Natural killer cell (primary cell): Measurements from ENCODE around the gene METRN. TPM values are rescaled to one million over a fixed set of nuclear protein-coding genes. Genes with fewer than 3 reads are reported as not detected.

Experiments
- ATAC-seq, 3 donors: fragments of 150-1000 bp in 2 of 3; fragments of 200-7000 bp in 1 of 3; cut with Tn5 transposase; 1 replicate in 1 of 3; 2 replicates in 2 of 3; pipeline ENCODE4 v1.10.0; 2021; ENCODE audit warnings: mild to moderate bottlenecking in 2 of 3, moderate library complexity in 2 of 3
- DNase-seq, 2 donors: peaks; one replicate each; pipeline versions ENCODE4 v3.0.0 to v3.0.0-alpha.2; 2013 to 2021; ENCODE audit warnings: mixed read lengths in 1 of 2
- H3K27ac ChIP-seq: one replicate; pipeline ENCODE4 v1.5.1; 2013; ENCODE audit warnings: mild to moderate bottlenecking, low read length
- H3K27me3 ChIP-seq: one replicate; pipeline ENCODE4 v1.6.1; 2013; ENCODE audit warnings: low read length; ENCODE audit not compliant: control insufficient read depth, insufficient read depth
- H3K36me3 ChIP-seq: one replicate; pipeline ENCODE4 v1.6.1; 2013; ENCODE audit warnings: low read length; ENCODE audit not compliant: control insufficient read depth, insufficient read depth
- H3K4me1 ChIP-seq: one replicate; pipeline ENCODE4 v1.6.1; 2013; ENCODE audit warnings: low read length; ENCODE audit not compliant: control insufficient read depth, insufficient read depth
- H3K4me3 ChIP-seq: one replicate; pipeline ENCODE4 v1.5.1; 2013; ENCODE audit warnings: low read length
- H3K9me3 ChIP-seq: one replicate; pipeline ENCODE4 v1.6.1; 2013; ENCODE audit warnings: low read length; ENCODE audit not compliant: control insufficient read depth, insufficient read depth
- H3K27ac Mint-ChIP-seq, 2 donors: one replicate each; pipeline ENCODE4 v1.8.0; 2022; ENCODE audit warnings: mild to moderate bottlenecking in 2 of 2, mixed read lengths in 2 of 2, moderate library complexity in 1 of 2
- H3K27me3 Mint-ChIP-seq, 2 donors: one replicate each; pipeline ENCODE4 v1.8.0; 2022; ENCODE audit warnings: low read depth in 2 of 2, mixed read lengths in 2 of 2
- H3K36me3 Mint-ChIP-seq: one replicate; pipeline ENCODE4 v1.8.0; 2022; ENCODE audit warnings: mixed read lengths
- H3K4me1 Mint-ChIP-seq, 2 donors: one replicate each; pipeline ENCODE4 v1.8.0; 2022; ENCODE audit warnings: mixed read lengths in 2 of 2
- H3K4me3 Mint-ChIP-seq: one replicate; pipeline ENCODE4 v1.8.0; 2022; ENCODE audit warnings: mild to moderate bottlenecking, moderate library complexity, mixed read lengths
- H3K9me3 Mint-ChIP-seq, 2 donors: one replicate each; pipeline ENCODE4 v1.8.0; 2022; ENCODE audit warnings: mixed read lengths in 2 of 2
- WGBS: methylation state at CpG from one replicate; pipeline ENCODE4 v1.1.7; 2013; ENCODE audit warnings: missing lambda C conversion rate; ENCODE audit not compliant: insufficient coverage; 5-methylcytosine and 5-hydroxymethylcytosine counted together
- intact Hi-C: fragments of 100-400 bp; cut with micrococcal nuclease; formaldehyde crosslinking; loops from one replicate; pipeline ENCODE4 v1.14.2; 2022
- total RNA-seq, 4 donors: library from RNA; stranded (reverse); fragments of 120-200 nt in 1 of 4; gene quantifications; one replicate each; pipeline versions ENCODE4 v1.2.3 to v1.2.4, GENCODE V29; 2013 to 2022
- TF ChIP-seq, protein P1 (sequence below): fragments of 200-600 bp; IDR thresholded peaks from one replicate; pipeline ENCODE4 v1.8.0; 2022; ENCODE audit warnings: antibody characterized with exemption

METRN gene
- total RNA-seq, 3 donors from 2014 or later (not counting 1 experiment from before 2014, with no cell fraction given): 11.8 to 16.6 (median 14.3) TPM

DNA sequence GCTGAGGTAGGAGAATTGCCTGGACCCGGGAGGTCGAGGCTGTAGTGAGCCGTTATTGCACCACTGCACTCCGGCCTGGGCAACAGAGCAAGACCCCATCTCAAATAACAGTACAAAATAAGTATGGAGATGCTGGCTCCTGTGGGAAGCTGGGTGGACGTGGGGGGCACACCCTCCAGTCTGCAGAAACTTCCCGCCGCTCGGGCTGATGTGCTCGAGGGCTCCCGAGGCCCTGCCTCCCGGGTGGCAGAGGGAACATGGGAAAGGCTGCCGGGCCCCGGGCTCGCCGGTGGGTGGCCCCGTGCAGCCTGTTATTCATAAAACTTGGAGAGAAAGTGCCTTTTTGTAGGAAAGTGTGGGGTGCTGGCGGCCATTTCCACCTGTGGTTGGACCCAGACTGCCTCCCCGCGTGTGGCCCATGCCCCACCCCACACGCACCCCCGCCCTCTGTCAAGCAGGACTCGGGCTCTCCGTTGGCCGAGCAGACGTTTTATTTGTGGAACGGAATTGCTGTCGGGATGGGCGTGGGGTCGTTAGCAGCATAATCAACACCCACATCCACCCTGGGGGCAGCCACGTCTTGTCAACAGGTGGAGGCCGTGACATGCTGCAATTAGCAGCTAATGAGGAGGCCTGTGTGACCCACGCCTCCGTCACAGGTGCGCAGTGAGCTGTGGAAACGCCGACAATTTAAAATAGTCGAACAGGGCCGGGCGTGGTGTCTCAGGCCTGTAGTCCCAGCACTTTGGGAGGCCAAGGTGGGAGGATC is 33.2 kb downstream of the METRN start:
- Histone ChIP-seq H3K27ac (no peak overlapping the region), H3K4me3 (no peak overlapping the region), H3K9me3 (no peaks in the 10 kb centered on the region), H3K27me3 (no peaks in the 10 kb centered on the region), H3K4me1 (no peaks in the 10 kb centered on the region), H3K36me3 (no peaks in the 10 kb centered on the region)
- Mint-ChIP-seq H3K27me3 (no peaks in the 10 kb centered on the region), H3K4me1 (no peaks in the 10 kb centered on the region), H3K27ac (no peak overlapping the region), H3K4me3 (no peak overlapping the region), H3K9me3 (no peaks in the 10 kb centered on the region), H3K36me3 (no peaks in the 10 kb centered on the region)
- WGBS: 83% methylated on average over 39 of the region's 39 CpGs
- TF ChIP-seq, protein P1, sequence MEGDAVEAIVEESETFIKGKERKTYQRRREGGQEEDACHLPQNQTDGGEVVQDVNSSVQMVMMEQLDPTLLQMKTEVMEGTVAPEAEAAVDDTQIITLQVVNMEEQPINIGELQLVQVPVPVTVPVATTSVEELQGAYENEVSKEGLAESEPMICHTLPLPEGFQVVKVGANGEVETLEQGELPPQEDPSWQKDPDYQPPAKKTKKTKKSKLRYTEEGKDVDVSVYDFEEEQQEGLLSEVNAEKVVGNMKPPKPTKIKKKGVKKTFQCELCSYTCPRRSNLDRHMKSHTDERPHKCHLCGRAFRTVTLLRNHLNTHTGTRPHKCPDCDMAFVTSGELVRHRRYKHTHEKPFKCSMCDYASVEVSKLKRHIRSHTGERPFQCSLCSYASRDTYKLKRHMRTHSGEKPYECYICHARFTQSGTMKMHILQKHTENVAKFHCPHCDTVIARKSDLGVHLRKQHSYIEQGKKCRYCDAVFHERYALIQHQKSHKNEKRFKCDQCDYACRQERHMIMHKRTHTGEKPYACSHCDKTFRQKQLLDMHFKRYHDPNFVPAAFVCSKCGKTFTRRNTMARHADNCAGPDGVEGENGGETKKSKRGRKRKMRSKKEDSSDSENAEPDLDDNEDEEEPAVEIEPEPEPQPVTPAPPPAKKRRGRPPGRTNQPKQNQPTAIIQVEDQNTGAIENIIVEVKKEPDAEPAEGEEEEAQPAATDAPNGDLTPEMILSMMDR: no peak
- intact Hi-C loops: no loop called here
- ATAC-seq (no peak), DNase-seq (no peak)

DNA sequence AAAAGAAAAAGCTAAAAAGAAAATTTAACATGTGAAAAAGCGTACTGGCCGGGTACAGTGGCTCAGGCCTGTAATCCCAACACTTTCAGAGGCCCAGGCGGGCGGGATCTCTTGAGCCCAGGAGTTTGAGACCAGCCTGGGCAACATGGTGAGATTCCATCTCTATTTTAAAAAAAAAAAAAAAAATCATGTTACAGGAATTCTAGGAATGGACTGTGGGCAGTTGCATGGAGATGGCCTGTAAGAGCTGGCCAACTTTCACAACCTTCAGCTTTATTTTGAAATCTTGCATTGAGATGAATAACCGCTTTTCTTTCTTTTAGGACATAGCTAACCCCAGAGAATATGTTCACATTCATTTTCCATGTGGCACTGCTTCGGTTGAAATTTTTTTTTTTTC is 34.1 kb downstream of the METRN start:
- Histone ChIP-seq H3K4me1 (no peaks in the 10 kb centered on the region), H3K4me3 (no peak overlapping the region), H3K36me3 (no peaks in the 10 kb centered on the region), H3K27me3 (no peaks in the 10 kb centered on the region), H3K9me3 (no peaks in the 10 kb centered on the region), H3K27ac (no peak overlapping the region)
- TF ChIP-seq, protein P1: no peak
- H3K27me3 Mint-ChIP-seq: no peaks in the 10 kb centered on the region
- DNase-seq: no peak
- H3K27ac Mint-ChIP-seq: no peak overlapping the region
- H3K36me3 Mint-ChIP-seq: no peaks in the 10 kb centered on the region
- intact Hi-C loops: no loop called here
- H3K4me3 Mint-ChIP-seq: no peak overlapping the region
- WGBS: 70% methylated on average over 6 of the region's 6 CpGs
- H3K9me3 Mint-ChIP-seq: no peaks in the 10 kb centered on the region
- no peak for ATAC-seq
- no peaks in the 10 kb centered on the region for H3K4me1 Mint-ChIP-seq

DNA sequence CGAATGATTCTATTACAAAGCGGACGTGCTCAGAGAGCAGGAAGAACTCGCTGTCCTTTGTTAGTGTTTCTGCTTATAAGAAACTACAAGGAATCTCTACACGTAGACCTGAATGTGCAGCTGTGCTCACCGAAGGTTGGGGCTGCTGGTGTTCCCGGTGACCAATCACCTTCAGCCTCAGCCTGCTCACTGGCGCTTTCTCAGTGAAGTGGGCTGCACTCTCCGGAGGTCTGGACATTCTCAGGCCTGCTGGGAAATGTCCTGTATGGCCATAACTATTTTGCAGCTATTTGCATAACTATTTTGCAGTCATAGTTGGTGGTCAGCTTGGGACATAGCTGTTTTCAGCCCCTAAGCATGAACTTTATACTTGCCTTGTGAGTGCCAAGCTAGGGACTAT is 35.6 kb downstream of the METRN start:
- H3K27me3 Mint-ChIP-seq: no peaks in the 10 kb centered on the region
- Histone ChIP-seq H3K27me3 (no peaks in the 10 kb centered on the region), H3K4me1 (no peaks in the 10 kb centered on the region), H3K9me3 (no peaks in the 10 kb centered on the region), H3K36me3 (no peaks in the 10 kb centered on the region), H3K4me3 (no peak overlapping the region), H3K27ac (no peak overlapping the region)
- no peak overlapping the region for H3K27ac Mint-ChIP-seq
- intact Hi-C loops: no loop called here
- no peaks in the 10 kb centered on the region for H3K36me3 Mint-ChIP-seq
- 90% methylated on average over 9 of the region's 9 CpGs for WGBS
- H3K4me3 Mint-ChIP-seq: no peak overlapping the region
- H3K9me3 Mint-ChIP-seq: no peaks in the 10 kb centered on the region
- ATAC-seq (no peak), DNase-seq (no peak)
- no peaks in the 10 kb centered on the region for H3K4me1 Mint-ChIP-seq
- TF ChIP-seq, protein P1: no peak
